HEK293 (cell line): Measurements from ENCODE around the gene FLNC.

Experiments used
- CTCF ChIA-PET: fragments of 350-600 bp; formaldehyde crosslinking; extraction: SDS; loops from one replicate; lab custom pipeline; 2021; ENCODE audit warnings: antibody characterized with exemption; lab: Yijun Ruan, JAX
- POLR2A ChIA-PET: fragments of 300-600 bp; formaldehyde crosslinking; extraction: SDS; loops from one replicate; lab custom pipeline; 2020; ENCODE audit warnings: antibody characterized with exemption, inconsistent platforms; lab: Yijun Ruan, JAX
- H3K27ac ChIP-seq: fragments of 200-500 bp; sonication (Bioruptor generic); 2 replicates; pipeline ENCODE4 v1.5.1; 2014; ENCODE audit warnings: low read depth, low read length, control low read depth, inconsistent platforms; ENCODE audit errors: extremely low read depth
- H3K36me3 ChIP-seq, 2 experiments: fragments of 200-500 bp in 1 of 2; sonication (Bioruptor generic) in 1 of 2; 1 replicate in 1 of 2; 2 replicates in 1 of 2; pipeline ENCODE4 v1.5.1; 2014 to 2017; ENCODE audit warnings: inconsistent platforms in 2 of 2, low read length in 2 of 2; ENCODE audit not compliant: control insufficient read depth in 2 of 2, insufficient read depth in 1 of 2
- H3K4me1 ChIP-seq: fragments of 200-500 bp; sonication (Bioruptor generic); 2 replicates; pipeline ENCODE4 v1.5.1; 2014; ENCODE audit warnings: mild to moderate bottlenecking, low read length, inconsistent platforms; ENCODE audit not compliant: control insufficient read depth, insufficient read depth
- H3K4me3 ChIP-seq: 2 replicates; pipeline ENCODE4 v1.5.1; 2011; ENCODE audit warnings: low read depth, mild to moderate bottlenecking, control low read depth, low read length, moderate library complexity
- H3K9me3 ChIP-seq: fragments of 200-500 bp; sonication (Bioruptor generic); 2 replicates; pipeline ENCODE4 v1.5.1; 2014; ENCODE audit warnings: low read depth, low read length, inconsistent platforms; ENCODE audit not compliant: control insufficient read depth, insufficient read depth
- AEBP2 ChIP-seq: fragments of 450-650 bp; formaldehyde crosslinking; IDR thresholded peaks from 2 replicates; pipeline ENCODE4 v1.5.1; 2016; ENCODE audit warnings: missing biosample characterization, missing genetic modification characterization, borderline replicate concordance
- EGR2 ChIP-seq: fragments of 450-650 bp; formaldehyde crosslinking; IDR thresholded peaks from 2 replicates; pipeline ENCODE4 v1.5.1; 2016; ENCODE audit warnings: low read depth, missing biosample characterization, missing genetic modification characterization
- FEZF1 ChIP-seq: fragments of 450-650 bp; formaldehyde crosslinking; IDR thresholded peaks from 2 replicates; pipeline ENCODE4 v1.5.1; 2016; ENCODE audit warnings: missing biosample characterization, missing genetic modification characterization
- KLF9 ChIP-seq: fragments of 450-650 bp; formaldehyde crosslinking; IDR thresholded peaks from 2 replicates; pipeline ENCODE4 v1.5.1; 2016; ENCODE audit warnings: missing biosample characterization, missing genetic modification characterization, low read depth
- RBAK ChIP-seq: fragments of 450-650 bp; formaldehyde crosslinking; IDR thresholded peaks from 2 replicates; pipeline ENCODE4 v1.5.1; 2016; ENCODE audit warnings: missing biosample characterization, missing genetic modification characterization
- SP2 ChIP-seq: fragments of 450-650 bp; formaldehyde crosslinking; IDR thresholded peaks from 2 replicates; pipeline ENCODE4 v1.5.1; 2016; ENCODE audit warnings: missing biosample characterization, missing genetic modification characterization
- ZBTB10 ChIP-seq: fragments of 450-650 bp; formaldehyde crosslinking; IDR thresholded peaks from 2 replicates; pipeline ENCODE4 v1.5.1; 2016; ENCODE audit warnings: missing biosample characterization, missing genetic modification characterization
- ZBTB11 ChIP-seq: fragments of 450-650 bp; formaldehyde crosslinking; conservative IDR thresholded peaks from 2 replicates; pipeline ENCODE4 v1.5.1; 2016; ENCODE audit warnings: low read depth, missing biosample characterization, missing genetic modification characterization
- ZBTB26 ChIP-seq: fragments of 450-650 bp; formaldehyde crosslinking; optimal IDR thresholded peaks from 2 replicates; pipeline ENCODE3; 2016; ENCODE audit warnings: missing biosample characterization, mild to moderate bottlenecking, missing genetic modification characterization
- ZBTB6 ChIP-seq: fragments of 450-650 bp; formaldehyde crosslinking; IDR thresholded peaks from 2 replicates; pipeline ENCODE4 v1.5.1; 2017; ENCODE audit warnings: missing biosample characterization, missing genetic modification characterization
- ZNF23 ChIP-seq: fragments of 450-650 bp; formaldehyde crosslinking; IDR thresholded peaks from 2 replicates; pipeline ENCODE4 v1.5.1; 2016; ENCODE audit warnings: missing biosample characterization, missing genetic modification characterization, borderline replicate concordance
- ZNF274 ChIP-seq, 2 experiments: fragments of 200-500 bp in 1 of 2; fragments of 450-650 bp in 1 of 2; sonication (Bioruptor generic) in 1 of 2; formaldehyde crosslinking in 1 of 2; IDR thresholded peaks; 2 replicates each; pipeline versions ENCODE4 v1.5.1 to v1.6.1; 2014 to 2016; ENCODE audit warnings: borderline replicate concordance in 1 of 2, inconsistent platforms in 1 of 2, low read length in 1 of 2, missing biosample characterization in 1 of 2, missing genetic modification characterization in 1 of 2
- ZNF600 ChIP-seq: fragments of 450-650 bp; formaldehyde crosslinking; IDR thresholded peaks from 2 replicates; pipeline ENCODE4 v1.5.1; 2016; ENCODE audit warnings: missing biosample characterization, missing genetic modification characterization
- ZNF658 ChIP-seq: fragments of 450-650 bp; formaldehyde crosslinking; IDR thresholded peaks from 2 replicates; pipeline ENCODE4; 2016; ENCODE audit warnings: missing biosample characterization, missing genetic modification characterization
- ZSCAN4 ChIP-seq: fragments of 450-650 bp; formaldehyde crosslinking; IDR thresholded peaks from 2 replicates; pipeline ENCODE4 v1.5.1; 2017; ENCODE audit warnings: missing biosample characterization, missing genetic modification characterization
- ZSCAN5A ChIP-seq: fragments of 450-650 bp; formaldehyde crosslinking; IDR thresholded peaks from 2 replicates; pipeline ENCODE4 v1.5.1; 2016; ENCODE audit warnings: missing biosample characterization, missing genetic modification characterization

Gene FLNC

GRCh38 chr7:128886391-128887168 is 56.4 kb downstream of the FLNC start (continued):
- TF ChIP-seq ZSCAN5A (no peak), ZBTB6 (tag by site-specific recombination) (no peak), KLF9 (tag by site-specific recombination) (no peak), RBAK (tag by site-specific recombination) (no peak), ZNF274 (IDR thresholded peaks at IDR 0.05; ENCODE audit: low read length) (no peak), ZNF274 (tag by site-specific recombination; IDR thresholded peaks at IDR 0.05; ENCODE audit: borderline replicate concordance) (no peak)

- POLR2A ChIA-PET = no interaction called here
- H3K4me1 ChIP-seq = no peaks in the 10 kb centered on the region
- no peaks in the 10 kb centered on the region for H3K36me3 ChIP-seq
- H3K9me3 ChIP-seq = no peaks in the 10 kb centered on the region
- H3K27ac ChIP-seq = no peak overlapping the region
- no peak overlapping the region for H3K4me3 ChIP-seq
- CTCF ChIA-PET = interaction anchor here (0.6 to 1.5 kb wide), 2 partner anchors 414 to 462 kb away, joined by 3 to 4 read pairs; no protein-coding TSS in a partner anchor
- TF ChIP-seq ZBTB26 (no peak), ZNF658 (tag by site-specific recombination) (peak; percentile 16; the same call in 1 of the 2 replicates), ZNF23 (0 out of 2 replicates have a peak, but pooled peaks have one; percentile 19), AEBP2 (tag by site-specific recombination) (no peak), FEZF1 (0 out of 2 replicates have a peak, but pooled peaks have one; percentile 17), ZBTB11 (no peak), SP2 (tag by site-specific recombination) (0 out of 2 replicates have a peak, but pooled peaks have one; percentile 11), ZBTB10 (tag by site-specific recombination) (peak; percentile 12; the same call in 1 of the 2 replicates), EGR2 (peak; percentile 98), ZSCAN4 (peak; percentile 95), ZNF600 (tag by site-specific recombination) (0 out of 2 replicates have a peak, but pooled peaks have one; percentile 23)
These were observed 57.2 kb downstream of the FLNC start for GRCh38 chr7:128887169-128888038.
